HG02571 (cell line): ENCODE data around the gene HNRNPU.

Source experiments
- ATAC-seq: cut with Tn5 transposase; IDR thresholded peaks from one replicate; pipeline ENCODE4 v1.9.1; 2021; ENCODE audit warnings: mild to moderate bottlenecking, moderate library complexity; ENCODE audit not compliant: unreplicated experiment

Gene HNRNPU

GRCh38 chr1:244810221-244810620 is 54.1 kb downstream of the HNRNPU start:
- no peak for ATAC-seq

GRCh38 chr1:244807138-244807537 is 57.2 kb downstream of the HNRNPU start:
- no peak for ATAC-seq

- no peak for ATAC-seq
These were observed 59.5 kb downstream of the HNRNPU start for GRCh38 chr1:244804841-244805240.

GRCh38 chr1:244802556-244803239 is 61.6 kb downstream of the HNRNPU start:
- ATAC-seq: no peak

GRCh38 chr1:244802041-244802440 is 62.3 kb downstream of the HNRNPU start:
- no peak for ATAC-seq

- no peak for ATAC-seq
These were observed 63.1 kb downstream of the HNRNPU start for GRCh38 chr1:244801246-244801645.

GRCh38 chr1:244800821-244801220 is 63.5 kb downstream of the HNRNPU start:
- ATAC-seq: no peak
